C1 segment of cervical spinal cord (tissue), 14 donors: ENCODE measurements around the gene SLFN5.
"Not testable (repeated sequence)": the region's sequence is repeated elsewhere in the genome, so short reads cannot be mapped to it uniquely, and the experiment has no call there.

ENCODE experiments used
- DNase-seq, 14 donors: peaks; one replicate each; lab custom pipeline; 2025; lab: John Stamatoyannopoulos, UW

The SLFN5 gene

GRCh38 chr17:35242805-35243560 lies at the start of gene SLFN5:
Gene SLFN5, plus strand, starts transcription at chr17:35243072. Its CDS starts 15,619 bp downstream, at chr17:35258691.
- peak; percentile 25 to 90 (median 81) for DNase-seq

- DNase-seq = not testable (repeated sequence)
These were observed 48.9 kb upstream of the SLFN5 start, which contains the start of gene SLC35G3 for GRCh38 chr17:35194001-35194400. Gene SLC35G3, minus strand, starts transcription at chr17:35194393. Its CDS starts 86 bp downstream, at chr17:35194307.

DNA sequence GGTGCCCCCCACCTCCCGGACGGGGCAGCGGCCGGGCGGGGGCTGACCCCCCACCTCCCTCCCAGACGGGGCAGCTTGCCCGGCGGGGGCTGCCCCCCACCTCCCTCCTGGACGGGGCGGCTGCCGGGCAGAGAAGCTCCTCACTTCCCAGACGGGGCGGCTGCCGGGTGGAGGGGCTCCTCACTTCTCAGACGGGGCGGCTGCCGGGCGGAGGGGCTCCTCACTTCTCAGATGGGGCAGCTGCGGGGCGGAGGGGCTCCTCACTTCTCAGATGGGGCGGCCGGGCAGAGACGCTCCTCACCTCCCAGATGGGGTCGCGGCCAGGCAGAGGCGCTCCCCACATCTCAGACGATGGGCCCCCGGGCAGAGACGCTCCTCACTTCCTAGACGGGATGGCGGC lies 47.8 kb upstream of the SLFN5 start:
- DNase-seq = not testable (repeated sequence)

GRCh38 chr17:35202582-35202981 lies 40.3 kb upstream of the SLFN5 start:
- DNase-seq = not testable (repeated sequence)

- no peak for DNase-seq
These were observed 32.1 kb upstream of the SLFN5 start for GRCh38 chr17:35210741-35211140.

DNA sequence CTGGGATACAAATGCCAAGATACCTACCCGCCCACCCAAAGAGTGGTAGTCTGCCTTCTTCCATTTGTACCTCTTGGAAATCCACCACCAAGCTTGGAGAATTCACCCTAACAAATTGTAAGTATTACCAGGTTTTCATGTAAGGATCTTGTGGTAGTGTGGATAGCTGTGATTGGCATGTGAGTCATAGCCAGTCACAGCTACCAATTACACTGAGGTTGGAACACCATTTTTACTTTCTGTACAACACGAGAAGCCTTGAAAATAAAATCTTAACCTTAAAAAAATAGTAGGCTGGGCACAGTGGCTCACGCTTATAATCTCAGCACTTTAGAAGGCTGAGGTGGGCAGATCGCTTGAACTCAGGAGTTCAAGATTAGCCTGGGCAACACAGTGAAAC lies 30.2 kb upstream of the SLFN5 start:
- no peak for DNase-seq

- DNase-seq = no peak
These were observed 29.4 kb upstream of the SLFN5 start for GRCh38 chr17:35213412-35213940.

DNA sequence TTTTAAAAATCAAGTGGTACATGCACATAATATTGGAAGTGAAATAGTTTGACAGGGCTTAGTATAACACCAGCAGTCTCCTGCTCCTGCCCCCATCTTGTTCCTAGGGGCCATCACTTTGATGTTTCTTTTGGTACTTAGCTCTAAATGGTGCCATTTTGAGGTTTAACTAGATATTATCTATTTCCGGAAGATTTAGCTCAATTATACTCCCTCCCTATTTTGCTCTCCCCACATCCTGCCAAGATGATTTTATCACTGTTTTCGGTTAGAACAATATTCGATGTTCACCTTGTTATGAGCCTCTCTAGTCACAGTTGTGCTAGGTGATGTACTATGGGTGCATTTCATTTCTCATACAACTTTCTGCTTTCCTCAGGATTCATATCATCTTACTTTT lies 28.7 kb upstream of the SLFN5 start:
- no peak for DNase-seq

DNA sequence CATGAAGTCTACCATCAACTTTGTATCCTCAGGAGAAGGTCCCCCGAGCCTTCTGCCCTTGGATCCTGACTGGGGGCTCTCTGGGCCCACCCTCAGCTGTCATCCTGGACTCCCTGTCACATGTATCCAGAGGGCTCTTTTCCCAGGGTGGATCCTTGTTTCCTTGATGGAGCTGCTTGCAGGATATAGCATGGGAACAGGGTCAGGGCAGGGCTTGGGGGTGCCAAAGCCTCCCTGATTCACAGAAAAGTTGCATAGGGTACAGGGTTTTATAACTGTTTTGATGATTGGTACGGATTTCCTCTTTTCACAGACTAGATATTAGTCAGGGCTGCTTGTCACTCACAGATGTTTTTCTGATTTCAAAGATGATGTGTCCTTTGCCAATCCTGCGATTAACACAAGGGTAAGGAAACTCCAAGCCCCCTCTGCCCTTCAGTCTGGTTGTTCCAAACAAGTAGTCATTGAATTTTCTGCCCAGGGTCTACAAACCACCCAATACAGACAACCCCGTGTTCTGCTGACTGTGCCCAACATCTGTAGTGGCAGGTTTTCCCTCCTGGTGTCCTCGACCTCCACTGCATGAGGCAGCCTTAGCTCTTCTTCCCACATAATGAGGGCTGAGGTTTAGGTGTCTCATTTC lies 28.1 kb upstream of the SLFN5 start:
- no peak for DNase-seq

DNA sequence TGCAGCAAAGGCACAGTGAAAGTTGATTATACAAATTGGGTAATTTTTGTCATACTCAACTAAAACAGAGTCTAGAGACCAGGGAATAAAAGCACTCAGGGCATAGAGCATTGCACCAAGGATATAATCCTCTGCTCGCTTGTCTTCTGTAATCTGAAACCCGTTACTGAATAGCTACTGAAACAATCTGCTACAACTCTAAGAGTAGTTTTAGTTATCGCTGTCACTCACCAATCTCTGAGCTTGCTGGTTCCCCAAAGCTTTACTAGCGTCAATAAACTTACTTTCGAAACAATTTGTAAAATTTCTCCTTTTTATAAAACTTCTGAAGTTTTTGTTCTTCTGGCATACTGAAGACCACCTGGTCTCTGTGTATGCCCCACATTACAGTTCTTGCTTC lies 25.8 kb upstream of the SLFN5 start:
- DNase-seq = no peak

DNA sequence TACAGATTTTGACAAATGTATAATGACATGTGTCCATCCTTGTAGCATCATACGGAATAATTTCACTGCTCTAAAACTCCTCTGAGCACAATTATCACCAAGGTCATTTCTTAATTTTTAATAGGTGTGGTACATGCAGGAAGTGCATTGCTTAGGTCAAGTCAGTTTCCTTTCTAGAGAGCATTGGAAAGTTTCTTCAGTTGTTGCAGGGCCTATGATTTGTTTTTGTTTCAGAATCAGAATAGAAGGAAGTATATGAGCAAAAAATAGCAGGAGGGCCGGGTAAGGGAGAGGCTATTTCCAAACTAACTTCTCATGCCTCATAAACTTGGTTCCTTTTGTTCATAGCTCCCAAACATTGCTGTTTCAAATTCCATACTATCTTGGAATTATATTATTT lies 24.0 kb upstream of the SLFN5 start:
- DNase-seq = no peak

DNA sequence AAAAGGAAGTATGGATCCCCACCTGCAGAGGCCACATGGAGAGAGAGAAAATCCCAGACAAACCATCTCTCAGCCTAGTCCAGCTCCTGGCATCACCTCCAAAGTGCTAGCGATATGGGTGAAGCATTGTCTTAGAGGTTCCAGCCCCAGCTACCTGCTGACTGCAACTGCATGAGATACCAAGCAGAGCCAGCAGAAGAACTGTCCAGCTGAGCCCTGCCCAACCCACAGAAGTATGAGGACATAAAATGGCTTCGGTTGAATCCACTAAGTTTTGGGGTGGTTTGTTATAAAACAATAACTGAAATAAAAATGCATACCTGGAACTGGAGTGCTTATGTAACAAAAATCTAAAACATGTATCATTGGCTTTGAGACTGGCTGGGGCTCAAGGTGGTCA lies 20.4 kb upstream of the SLFN5 start:
- no peak for DNase-seq

GRCh38 chr17:35224436-35224835 lies 18.4 kb upstream of the SLFN5 start:
- DNase-seq = no peak

DNA sequence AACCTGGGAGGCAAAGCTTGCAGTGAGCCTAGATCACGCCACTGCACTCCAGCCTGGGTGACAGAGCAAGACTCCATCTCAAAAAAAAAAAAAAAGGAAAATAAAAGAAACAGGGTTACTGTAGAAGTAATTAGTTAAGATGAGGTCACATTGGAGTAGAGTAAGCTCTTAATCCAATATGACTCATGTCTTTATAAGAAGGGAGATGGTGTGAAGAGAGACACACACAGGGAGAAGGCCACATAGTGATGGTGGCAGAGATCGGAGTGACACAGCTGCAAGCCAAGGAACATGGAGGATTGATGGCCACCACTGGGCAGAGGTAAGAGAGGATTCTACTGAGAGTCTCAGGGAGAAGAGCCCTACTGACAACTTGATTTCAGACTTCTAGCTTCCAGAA lies 15.3 kb upstream of the SLFN5 start:
- DNase-seq = no peak

GRCh38 chr17:35229638-35230037 lies 13.2 kb upstream of the SLFN5 start:
- DNase-seq = no peak

GRCh38 chr17:35234315-35234714 lies 8.6 kb upstream of the SLFN5 start:
- DNase-seq = not testable (repeated sequence)

DNA sequence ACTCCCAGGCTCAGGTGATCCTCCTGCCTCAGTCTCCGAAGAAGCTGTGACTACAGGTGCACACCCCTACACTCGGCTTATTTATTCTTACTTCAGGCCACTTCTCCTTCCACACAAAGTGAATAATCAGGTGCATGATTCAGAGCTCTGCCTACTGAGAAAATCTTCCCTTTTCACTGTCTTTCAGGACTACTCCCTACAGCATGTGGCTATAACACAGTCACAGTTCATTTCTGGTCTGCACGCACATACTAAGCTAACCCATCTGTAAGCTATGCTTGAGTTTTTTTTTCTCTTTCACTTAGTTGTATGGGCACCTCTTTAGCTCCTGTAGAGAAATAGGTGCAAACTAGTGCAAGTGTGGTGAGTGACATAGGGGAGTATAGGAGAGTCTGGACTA lies 7.6 kb upstream of the SLFN5 start:
- no peak for DNase-seq

DNA sequence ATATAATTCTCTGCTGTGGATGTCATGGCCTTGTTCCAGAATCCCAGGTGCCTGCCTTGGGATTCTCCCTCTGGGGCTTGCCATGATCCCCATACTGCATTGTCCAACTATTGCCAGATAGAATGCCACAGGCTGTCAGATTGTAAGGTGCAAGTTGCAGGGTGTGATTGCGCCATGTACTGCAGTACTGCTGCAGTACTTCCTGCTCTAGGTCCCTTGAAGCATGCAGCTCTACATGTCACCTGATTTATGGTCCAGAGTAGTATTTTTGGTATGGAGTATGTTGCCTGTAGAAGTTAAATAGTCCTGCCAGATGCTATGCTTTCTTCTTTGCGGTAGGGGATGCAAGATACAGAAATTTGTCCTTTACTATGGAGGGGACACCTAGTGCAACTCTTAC lies 7.0 kb upstream of the SLFN5 start:
- no peak for DNase-seq

DNA sequence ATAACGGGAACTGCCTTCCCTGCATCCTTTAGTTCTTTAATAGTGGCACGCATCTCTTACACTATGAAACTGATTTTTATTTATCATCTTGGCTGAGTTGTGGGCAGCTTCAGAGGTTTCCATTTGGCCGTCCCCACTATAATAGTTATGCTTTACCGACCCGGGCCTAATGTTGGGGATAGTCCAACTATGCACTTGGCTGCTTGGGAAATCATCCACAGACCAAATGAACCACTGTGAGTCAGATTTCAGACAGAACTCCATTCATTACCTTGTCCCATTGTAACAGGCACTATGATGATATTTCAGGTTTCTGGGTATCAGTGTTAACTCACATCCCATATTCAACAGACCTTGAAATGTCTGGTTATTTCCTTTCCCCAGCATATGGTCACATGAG lies 6.1 kb upstream of the SLFN5 start:
- DNase-seq = no peak

DNA sequence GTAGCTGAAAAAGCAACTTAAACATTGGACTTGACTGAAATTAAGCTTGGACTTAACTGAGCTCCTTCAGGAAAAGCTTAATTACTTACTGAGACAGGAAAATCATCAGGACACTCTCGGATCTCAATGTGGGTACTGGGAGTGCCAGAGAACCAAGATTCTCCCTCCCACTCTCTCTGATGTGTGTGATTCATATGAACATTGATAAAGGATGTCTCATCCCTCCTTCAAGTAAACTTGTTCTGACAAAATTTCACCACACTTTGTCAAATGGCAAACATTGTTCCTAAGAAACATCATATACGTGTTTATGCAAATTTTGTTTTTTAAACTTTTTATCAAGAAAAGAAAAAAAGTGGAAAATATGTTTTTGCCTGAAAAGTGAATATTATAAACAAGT lies 4.1 kb upstream of the SLFN5 start:
- DNase-seq = no peak

DNA sequence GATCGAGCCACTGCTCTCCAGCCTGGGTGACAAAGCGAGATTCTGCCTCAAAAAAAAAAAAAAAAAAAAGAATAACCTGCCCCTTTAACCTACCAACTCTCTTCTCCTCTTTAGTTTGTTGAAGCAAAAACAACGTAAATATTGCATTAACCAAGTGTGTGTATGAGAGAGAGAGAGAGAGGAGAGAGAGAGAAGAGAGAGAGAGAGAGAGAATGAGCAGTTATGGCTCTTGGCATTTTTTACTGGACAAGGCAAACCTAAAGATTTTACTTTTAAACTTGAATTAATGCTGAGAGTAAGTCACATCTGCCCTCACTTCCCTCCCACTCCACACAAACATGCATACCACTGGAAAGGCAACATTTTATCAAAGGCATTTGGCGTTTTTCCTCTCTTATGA lies 3.0 kb upstream of the SLFN5 start:
- no peak for DNase-seq

- DNase-seq = no peak
These were observed 2.0 kb upstream of the SLFN5 start for GRCh38 chr17:35240861-35241260.

GRCh38 chr17:35241520-35241919 lies 1.4 kb upstream of the SLFN5 start:
- no peak for DNase-seq
